Glutamatergic neuron (in vitro differentiated cells): ENCODE results near the gene MIXL1. TPM values are rescaled to one million over a fixed set of nuclear protein-coding genes. Genes with fewer than 3 reads are reported as not detected.
"Not testable (repeated sequence)": the region's sequence is repeated elsewhere in the genome, so short reads cannot be mapped to it uniquely, and the experiment has no call there.

Experiments
- DNase-seq: peaks from one replicate; pipeline ENCODE4 v3.0.0; 2022
- H3K27ac Mint-ChIP-seq: one replicate; pipeline ENCODE4 v1.8.0; 2020; ENCODE audit warnings: mild to moderate bottlenecking, mixed read lengths, inconsistent platforms; ENCODE audit not compliant: unreplicated experiment
- H3K27me3 Mint-ChIP-seq: one replicate; pipeline ENCODE4 v1.8.0; 2020; ENCODE audit warnings: mild to moderate bottlenecking, moderate library complexity, mixed read lengths, inconsistent platforms; ENCODE audit not compliant: unreplicated experiment
- H3K36me3 Mint-ChIP-seq: one replicate; pipeline ENCODE4 v1.8.0; 2020; ENCODE audit warnings: mild to moderate bottlenecking, mixed read lengths, inconsistent platforms; ENCODE audit not compliant: unreplicated experiment
- H3K4me1 Mint-ChIP-seq: one replicate; pipeline ENCODE4 v1.8.0; 2020; ENCODE audit warnings: mild to moderate bottlenecking, low read depth, mixed read lengths, inconsistent platforms; ENCODE audit not compliant: unreplicated experiment
- H3K4me3 Mint-ChIP-seq: one replicate; pipeline ENCODE4 v1.8.0; 2020; ENCODE audit warnings: mild to moderate bottlenecking, mixed read lengths, inconsistent platforms; ENCODE audit not compliant: unreplicated experiment
- H3K9me3 Mint-ChIP-seq: one replicate; pipeline ENCODE4 v1.8.0; 2020; ENCODE audit warnings: mild to moderate bottlenecking, moderate library complexity, mixed read lengths, inconsistent platforms; ENCODE audit not compliant: unreplicated experiment
- CTCF ChIP-seq: fragments of 200-600 bp; sonication (generic); IDR thresholded peaks from one replicate; pipeline ENCODE4 v1.5.0; 2021; ENCODE audit not compliant: partially characterized antibody, unreplicated experiment
- total RNA-seq: library from RNA; stranded (reverse); fragmentation: NEBNext Ultra II Directional; extraction: Animal tissue kit (Norgen Biotek cat#: 25700); gene quantifications from one replicate; pipeline ENCODE4 v1.2.1, GENCODE V29; 2021; ENCODE audit not compliant: unreplicated experiment

The MIXL1 gene
- total RNA-seq, 1 donor from 2014 or later: 0.54 TPM

- no peak for DNase-seq
- no peak for TF ChIP-seq CTCF
- Mint-ChIP-seq H3K9me3 (peaks cover 2% of the 10 kb centered on the region), H3K27me3 (no peaks in the 10 kb centered on the region), H3K36me3 (no peaks in the 10 kb centered on the region), H3K27ac (no peak overlapping the region), H3K4me3 (no peak overlapping the region), H3K4me1 (peaks cover 7% of the 10 kb centered on the region)
Observed at GRCh38 chr1:226201029-226201593, 22.4 kb upstream of the MIXL1 start.

DNA sequence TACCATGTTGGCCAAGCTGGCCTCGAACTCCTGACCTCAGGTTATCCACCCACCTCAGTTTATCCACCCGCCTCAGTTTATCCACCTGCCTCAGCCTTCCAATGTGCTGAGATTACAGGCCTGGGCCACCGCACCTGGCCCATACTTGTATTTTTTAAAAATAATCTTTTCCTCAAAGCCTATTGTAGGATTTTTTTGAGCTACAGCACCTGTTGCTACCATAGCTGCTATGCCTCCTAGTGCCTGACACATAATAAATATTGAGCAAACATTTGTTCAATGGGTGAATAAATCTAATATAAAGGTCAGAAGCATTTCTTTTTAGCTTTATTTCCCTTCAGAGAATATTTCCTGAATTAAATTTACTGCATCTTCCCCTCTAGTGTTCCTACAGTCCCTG lies 21.2 kb upstream of the MIXL1 start:
- peaks cover 4% of the 10 kb centered on the region for H3K9me3 Mint-ChIP-seq
- no peak overlapping the region for H3K27ac Mint-ChIP-seq
- DNase-seq: no peak
- peaks cover 7% of the 10 kb centered on the region for H3K4me1 Mint-ChIP-seq
- H3K27me3 Mint-ChIP-seq: no peaks in the 10 kb centered on the region
- TF ChIP-seq CTCF: no peak
- no peak overlapping the region for H3K4me3 Mint-ChIP-seq
- no peaks in the 10 kb centered on the region for H3K36me3 Mint-ChIP-seq

- H3K27me3 Mint-ChIP-seq, H3K9me3 Mint-ChIP-seq, H3K4me1 Mint-ChIP-seq, H3K4me3 Mint-ChIP-seq, H3K36me3 Mint-ChIP-seq, DNase-seq, H3K27ac Mint-ChIP-seq: not testable (repeated sequence)
Observed at GRCh38 chr1:226202666-226203065, 20.8 kb upstream of the MIXL1 start.

DNA sequence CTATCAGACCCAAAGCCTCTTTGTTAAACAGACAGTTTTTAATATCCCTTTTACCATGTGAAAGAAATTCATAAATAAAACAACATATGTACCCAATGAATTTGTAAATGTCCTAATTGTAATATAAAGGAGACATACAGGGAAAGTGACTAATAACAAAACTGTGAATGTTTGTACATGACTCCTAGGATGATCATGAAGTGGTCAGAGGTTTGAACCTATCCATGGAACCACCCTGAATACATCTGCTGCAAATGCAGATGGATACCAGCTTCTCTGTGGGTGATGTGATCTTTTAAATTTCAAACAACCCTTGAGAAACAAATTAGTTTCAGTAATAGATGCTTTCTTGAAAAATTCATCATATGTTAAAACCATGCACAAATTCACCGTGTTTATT lies 20.2 kb upstream of the MIXL1 start:
- H3K27ac Mint-ChIP-seq: peak overlapping the region; percentile 70
- peaks cover 7% of the 10 kb centered on the region for H3K4me1 Mint-ChIP-seq
- no peaks in the 10 kb centered on the region for H3K36me3 Mint-ChIP-seq
- no peak for DNase-seq
- H3K4me3 Mint-ChIP-seq: peak overlapping the region; percentile 34
- peaks cover 2% of the 10 kb centered on the region for H3K9me3 Mint-ChIP-seq
- no peaks in the 10 kb centered on the region for H3K27me3 Mint-ChIP-seq
- TF ChIP-seq CTCF: no peak

DNA sequence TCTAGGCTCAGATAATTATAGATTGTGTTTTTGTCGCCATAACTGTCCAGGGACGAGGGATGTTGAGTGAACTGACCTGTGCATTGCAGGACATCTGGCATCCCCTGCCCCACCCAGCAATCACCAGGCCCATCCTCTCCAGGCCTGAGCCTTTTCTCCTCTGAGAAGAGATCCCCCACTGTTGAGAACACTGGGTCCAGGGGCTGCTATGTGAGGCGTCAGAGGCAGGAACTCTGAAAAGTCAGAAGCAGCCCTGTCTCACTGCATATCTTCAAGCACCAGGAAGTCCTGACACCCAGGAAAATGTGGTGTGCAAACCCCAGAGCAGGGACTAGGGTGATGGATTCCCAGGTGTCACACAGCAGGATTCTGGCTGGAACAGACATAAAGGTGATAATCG lies 19.8 kb upstream of the MIXL1 start:
- H3K36me3 Mint-ChIP-seq: no peaks in the 10 kb centered on the region
- H3K4me1 Mint-ChIP-seq: peaks cover 7% of the 10 kb centered on the region
- no peak for TF ChIP-seq CTCF
- H3K9me3 Mint-ChIP-seq: peaks cover 2% of the 10 kb centered on the region
- peak overlapping the region; percentile 70 for H3K27ac Mint-ChIP-seq
- H3K4me3 Mint-ChIP-seq: peak overlapping the region; percentile 34
- no peaks in the 10 kb centered on the region for H3K27me3 Mint-ChIP-seq
- no peak for DNase-seq
